ENCODE measurements around the gene HDAC3.

The HDAC3 gene

DNA sequence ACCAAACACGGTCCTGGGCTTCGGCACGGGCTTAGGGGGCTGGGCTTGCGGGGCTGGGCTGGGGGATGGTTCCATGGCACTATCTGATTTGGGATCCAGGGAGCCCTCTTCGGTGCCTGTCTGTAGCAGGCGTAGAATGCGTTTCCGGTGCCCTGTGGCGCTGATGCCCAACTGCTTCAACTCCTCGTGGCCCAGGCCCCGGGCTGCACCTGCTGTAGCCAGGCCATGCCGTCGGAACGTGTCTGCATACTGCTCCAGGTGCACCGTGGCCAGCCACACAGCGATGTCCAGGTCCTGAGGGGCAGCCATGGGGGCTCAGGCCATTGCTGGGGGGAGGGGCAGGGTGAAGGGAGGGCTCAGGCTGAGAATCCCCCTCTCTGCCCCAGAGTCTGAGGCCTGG is 43.5 kb upstream of the HDAC3 start:
- in situ Hi-C loops (cut with HindIII; ENCODE audit: low sequenced_read_pairs), result loop anchor here (5.0 kb wide), 1 partner anchor 52 kb away; no protein-coding TSS in a partner anchor
- H3K4me3 ChIP-seq (ENCODE audit: low read depth, low read length), result no peak overlapping the region
- TF ChIP-seq, protein P1, sequence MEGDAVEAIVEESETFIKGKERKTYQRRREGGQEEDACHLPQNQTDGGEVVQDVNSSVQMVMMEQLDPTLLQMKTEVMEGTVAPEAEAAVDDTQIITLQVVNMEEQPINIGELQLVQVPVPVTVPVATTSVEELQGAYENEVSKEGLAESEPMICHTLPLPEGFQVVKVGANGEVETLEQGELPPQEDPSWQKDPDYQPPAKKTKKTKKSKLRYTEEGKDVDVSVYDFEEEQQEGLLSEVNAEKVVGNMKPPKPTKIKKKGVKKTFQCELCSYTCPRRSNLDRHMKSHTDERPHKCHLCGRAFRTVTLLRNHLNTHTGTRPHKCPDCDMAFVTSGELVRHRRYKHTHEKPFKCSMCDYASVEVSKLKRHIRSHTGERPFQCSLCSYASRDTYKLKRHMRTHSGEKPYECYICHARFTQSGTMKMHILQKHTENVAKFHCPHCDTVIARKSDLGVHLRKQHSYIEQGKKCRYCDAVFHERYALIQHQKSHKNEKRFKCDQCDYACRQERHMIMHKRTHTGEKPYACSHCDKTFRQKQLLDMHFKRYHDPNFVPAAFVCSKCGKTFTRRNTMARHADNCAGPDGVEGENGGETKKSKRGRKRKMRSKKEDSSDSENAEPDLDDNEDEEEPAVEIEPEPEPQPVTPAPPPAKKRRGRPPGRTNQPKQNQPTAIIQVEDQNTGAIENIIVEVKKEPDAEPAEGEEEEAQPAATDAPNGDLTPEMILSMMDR (IDR thresholded peaks at IDR 0.05; ENCODE audit: low read depth, low read length, missing control alignments), result no peak
- DNase-seq (ENCODE audit: low read depth), result no peak

DNA sequence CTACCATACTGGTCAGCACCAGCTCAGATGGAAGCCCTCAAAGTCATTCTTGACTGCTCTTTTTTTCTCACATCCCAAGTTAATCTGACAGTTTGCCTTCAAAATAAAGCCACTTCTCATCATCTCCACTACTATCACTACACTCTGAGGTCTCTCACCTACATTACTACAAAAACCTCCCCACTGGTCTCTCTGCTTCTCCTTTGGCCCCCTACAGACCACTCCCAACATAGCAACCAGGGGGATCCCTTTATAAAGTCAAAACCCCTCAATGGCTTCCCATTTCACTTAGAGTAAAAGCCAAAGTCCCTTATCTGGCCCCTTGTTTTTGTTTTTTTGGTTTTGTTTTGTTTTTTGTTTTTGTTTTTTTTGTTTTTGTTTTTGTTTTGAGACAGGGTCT is 40.8 kb upstream of the HDAC3 start:
- no peak for DNase-seq (ENCODE audit: low read depth)
- TF ChIP-seq, protein P1 (IDR thresholded peaks at IDR 0.05; ENCODE audit: low read depth, low read length, missing control alignments), result peak; percentile 45
- in situ Hi-C loops (cut with HindIII; ENCODE audit: low sequenced_read_pairs), result no loop called here
- no peak overlapping the region for H3K4me3 ChIP-seq (ENCODE audit: low read depth, low read length)

DNA sequence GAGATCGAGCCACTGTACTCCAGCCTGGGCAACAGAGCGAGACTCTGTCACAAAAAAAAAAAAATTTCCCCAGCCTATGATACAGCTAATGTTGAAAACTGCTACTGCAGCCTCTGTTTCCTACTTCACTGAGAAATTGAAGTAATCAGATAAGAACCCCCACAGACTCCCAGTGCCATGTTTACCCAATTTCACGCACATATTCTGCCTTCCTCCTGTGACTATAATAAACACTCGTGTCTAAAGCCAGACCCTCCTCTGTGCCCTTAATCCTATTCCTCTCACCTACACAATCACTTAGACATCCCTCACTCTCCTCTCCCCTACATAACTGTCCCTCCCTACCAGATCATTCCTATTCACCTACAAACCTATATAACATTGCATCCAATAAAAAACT is 39.0 kb upstream of the HDAC3 start:
- H3K4me3 ChIP-seq (ENCODE audit: low read depth, low read length), result no peak overlapping the region
- TF ChIP-seq, protein P1 (IDR thresholded peaks at IDR 0.05; ENCODE audit: low read depth, low read length, missing control alignments), result no peak
- no peak for DNase-seq (ENCODE audit: low read depth)
- in situ Hi-C loops (cut with HindIII; ENCODE audit: low sequenced_read_pairs), result no loop called here

DNA sequence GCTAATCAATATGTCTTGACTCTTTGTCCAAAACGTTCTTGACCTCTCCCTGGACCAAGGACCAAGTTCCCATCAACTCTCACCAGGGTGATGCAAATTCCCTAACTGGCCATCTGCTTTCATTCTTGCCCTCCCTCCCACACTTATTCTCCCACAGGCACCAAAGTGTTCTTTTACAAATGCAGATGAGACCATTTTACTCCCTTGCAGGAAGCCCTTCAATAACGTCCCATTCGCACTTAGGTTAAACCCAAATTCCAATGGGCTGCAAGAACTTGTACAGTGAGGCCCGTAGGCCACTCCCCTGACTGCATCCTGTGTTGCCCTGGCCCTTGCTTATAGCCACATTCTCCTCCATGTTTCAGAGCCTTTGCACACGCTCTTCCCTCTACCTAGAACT is 38.1 kb upstream of the HDAC3 start:
- H3K4me3 ChIP-seq (ENCODE audit: low read depth, low read length), result no peak overlapping the region
- DNase-seq (ENCODE audit: low read depth), result no peak
- TF ChIP-seq, protein P1 (IDR thresholded peaks at IDR 0.05; ENCODE audit: low read depth, low read length, missing control alignments), result no peak
- in situ Hi-C loops (cut with HindIII; ENCODE audit: low sequenced_read_pairs), result no loop called here

DNA sequence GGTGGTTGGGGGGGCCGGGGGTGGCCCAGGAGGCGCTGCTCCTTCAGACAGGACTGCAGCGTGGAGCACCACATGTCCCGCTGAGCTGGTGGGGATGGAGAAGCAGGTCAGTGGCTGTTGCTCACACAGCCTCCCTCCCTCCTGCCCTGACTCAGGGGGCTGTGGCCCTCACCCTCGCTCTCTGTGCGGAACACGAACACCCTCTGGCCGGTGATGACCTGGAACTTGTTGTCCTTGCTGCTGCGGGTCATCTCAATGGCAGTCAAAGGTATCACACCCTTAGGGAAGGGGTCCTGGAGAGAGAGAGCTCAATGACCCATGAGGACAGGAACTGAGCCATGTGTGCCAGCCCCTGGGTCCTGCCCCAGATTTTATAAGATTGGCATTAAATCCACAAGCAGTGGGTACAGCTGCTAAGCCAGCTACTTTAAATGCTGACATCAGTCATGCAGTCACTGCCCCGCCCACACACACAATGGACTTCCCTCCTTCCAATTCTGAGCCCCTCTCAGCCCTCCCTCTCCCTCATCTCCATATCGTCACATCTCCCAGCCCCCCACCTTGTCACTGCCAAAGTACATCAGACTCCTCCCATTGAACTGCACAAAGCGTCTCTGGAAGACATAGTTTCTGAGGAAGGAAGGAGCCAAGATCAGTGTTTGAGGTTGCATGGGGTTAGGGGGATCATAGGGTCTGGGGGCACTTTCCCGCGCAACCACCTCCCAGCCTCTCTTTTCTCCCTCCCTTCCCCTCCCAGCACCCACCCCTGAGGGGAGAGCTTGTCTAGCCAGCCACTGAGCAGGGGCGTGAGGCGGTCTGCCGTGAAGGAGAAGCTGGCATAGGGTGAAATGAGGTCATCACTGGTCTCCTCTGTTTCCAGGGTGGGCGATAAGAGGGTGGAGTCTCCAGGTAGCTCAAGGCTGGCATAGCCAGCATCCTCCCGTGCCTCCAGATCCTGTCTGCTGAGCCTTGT is 36.5 kb upstream of the HDAC3 start:
- no peak overlapping the region for H3K4me3 ChIP-seq (ENCODE audit: low read depth, low read length)
- in situ Hi-C loops (cut with HindIII; ENCODE audit: low sequenced_read_pairs), result no loop called here
- no peak for DNase-seq (ENCODE audit: low read depth)
- TF ChIP-seq, protein P1 (IDR thresholded peaks at IDR 0.05; ENCODE audit: low read depth, low read length, missing control alignments), result no peak

DNA sequence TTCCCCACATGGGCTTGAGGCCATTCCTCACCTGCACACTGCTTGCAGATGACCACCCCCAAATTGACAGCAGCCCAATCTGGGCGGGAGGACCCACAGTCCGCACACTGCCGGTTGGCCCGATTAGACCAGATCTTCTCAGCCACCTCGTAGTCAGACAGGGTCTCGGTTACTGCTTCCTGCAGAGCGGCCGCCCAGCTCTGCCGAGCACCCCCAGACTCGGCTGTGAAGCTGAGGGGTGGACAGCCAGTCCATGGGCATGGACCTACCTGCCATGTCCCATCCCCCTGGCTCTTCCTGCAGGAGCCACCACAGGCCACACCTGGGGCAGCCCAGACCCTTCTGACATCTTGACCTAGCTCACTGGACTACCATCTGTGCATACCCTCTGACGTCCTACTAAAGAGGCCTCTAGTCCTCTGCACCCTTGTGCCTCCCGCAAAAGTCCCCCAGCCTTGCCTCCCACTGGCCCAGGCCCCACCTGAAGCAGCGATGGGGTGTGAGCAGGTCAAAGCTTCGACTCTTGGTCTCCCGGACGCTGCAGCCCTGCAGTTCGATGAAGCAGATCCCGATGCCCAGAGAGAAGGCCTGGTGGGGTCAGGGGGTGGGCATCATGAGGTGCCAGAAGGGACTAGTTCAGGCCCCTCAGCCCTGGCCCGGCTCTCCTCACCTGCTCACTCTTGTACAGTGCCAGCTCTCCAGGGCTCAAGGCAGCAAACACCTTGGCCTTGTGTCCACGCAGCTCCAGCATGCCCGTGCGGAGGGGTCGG is 35.6 kb upstream of the HDAC3 start:
- TF ChIP-seq, protein P1 (IDR thresholded peaks at IDR 0.05; ENCODE audit: low read depth, low read length, missing control alignments), result no peak
- H3K4me3 ChIP-seq (ENCODE audit: low read depth, low read length), result no peak overlapping the region
- no peak for DNase-seq (ENCODE audit: low read depth)
- in situ Hi-C loops (cut with HindIII; ENCODE audit: low sequenced_read_pairs), result no loop called here
